GM23338 (cell line): ENCODE results near the gene IMMP2L.

ENCODE experiments used
- CREB1 ChIP-seq: fragments of 250-450 bp; sonication (Bioruptor Pico); IDR thresholded peaks from 2 replicates; pipeline ENCODE4 v1.5.0; 2020; ENCODE audit warnings: low read depth, mild to moderate bottlenecking, moderate library complexity
- CTCF ChIP-seq, 2 experiments: fragments of 200-600 bp in 1 of 2; sonication (generic) in 1 of 2; conservative IDR thresholded peaks; 2 replicates each; pipeline versions ENCODE4 v1.5.1 to v1.6.1; 2016 to 2017; ENCODE audit warnings: antibody characterized with exemption in 2 of 2, low read depth in 2 of 2, mild to moderate bottlenecking in 2 of 2, moderate library complexity in 1 of 2
- ETS1 ChIP-seq: IDR thresholded peaks from 2 replicates; pipeline ENCODE4 v1.6.1; 2016; ENCODE audit warnings: antibody characterized with exemption
- EZH2 ChIP-seq: fragments of 200-600 bp; sonication (generic); IDR thresholded peaks from one replicate; pipeline ENCODE4 v1.8.0; 2017; ENCODE audit warnings: antibody characterized with exemption, mild to moderate bottlenecking, low read depth; ENCODE audit not compliant: unreplicated experiment
- EZH2phosphoT487 ChIP-seq: fragments of 200-600 bp; sonication (generic); IDR thresholded peaks from one replicate; pipeline ENCODE4 v1.8.1; 2018; ENCODE audit warnings: antibody characterized with exemption; ENCODE audit not compliant: unreplicated experiment
- JUNB ChIP-seq: IDR thresholded peaks from one replicate; pipeline ENCODE4 v1.6.1; 2016; ENCODE audit warnings: antibody characterized with exemption; ENCODE audit not compliant: unreplicated experiment
- NANOG ChIP-seq: IDR thresholded peaks from 2 replicates; pipeline ENCODE4 v1.6.1; 2016; ENCODE audit warnings: antibody characterized with exemption, borderline replicate concordance
- POLR2AphosphoS5 ChIP-seq: IDR thresholded peaks from 2 replicates; pipeline ENCODE4 v1.6.1; 2016; ENCODE audit warnings: antibody characterized with exemption, low read depth
- REST ChIP-seq: IDR thresholded peaks from one replicate; pipeline ENCODE4 v1.6.1; 2018; ENCODE audit warnings: antibody characterized with exemption; ENCODE audit not compliant: unreplicated experiment
- STAT1 ChIP-seq: IDR thresholded peaks from one replicate; pipeline ENCODE4 v1.6.1; 2016; ENCODE audit warnings: antibody characterized with exemption; ENCODE audit not compliant: unreplicated experiment
- ZNF114 ChIP-seq: fragments of 250-450 bp; sonication (Bioruptor Pico); IDR thresholded peaks from 2 replicates; pipeline ENCODE4 v1.5.0; 2020; ENCODE audit warnings: mild to moderate bottlenecking, moderate library complexity
- ZNF331 ChIP-seq: fragments of 250-450 bp; sonication (Bioruptor Pico); IDR thresholded peaks from 2 replicates; pipeline ENCODE4 v1.5.0; 2020; ENCODE audit warnings: low read depth, mild to moderate bottlenecking, moderate library complexity

- TF ChIP-seq CTCF (conservative IDR thresholded peaks at IDR 0.05; ENCODE audit: low read depth in 2 of 2), result no peak
- no peak for TF ChIP-seq REST
- no peak for TF ChIP-seq EZH2
- TF ChIP-seq POLR2AphosphoS5, result no peak
- TF ChIP-seq CREB1 (CRISPR knock-in tag), result no peak
- no peak for TF ChIP-seq EZH2phosphoT487
- no peak for TF ChIP-seq ETS1
- no peak for TF ChIP-seq ZNF114 (CRISPR knock-in tag)
- no peak for TF ChIP-seq ZNF331 (CRISPR knock-in tag)
- TF ChIP-seq JUNB, result no peak
- no peak for TF ChIP-seq NANOG
- TF ChIP-seq STAT1, result no peak
Measured at GRCh38 chr7:111560773-111561653, 1.3 kb downstream of the IMMP2L start.
